Thoracic aorta (tissue), 2 donors: ENCODE data around the gene MELTF. TPM values are rescaled to one million over a fixed set of nuclear protein-coding genes. Genes with fewer than 3 reads are reported as not detected.
A peak's percentile ranks its signal among the peaks of the same experiment; 100 is the strongest.

Source experiments
- ATAC-seq: fragments of 150-250 bp; one replicate; pipeline ENCODE4 v1.8.0; 2017; ENCODE audit warnings: low read depth; ENCODE audit not compliant: insufficient number of reproducible peaks, low FRiP score
- DNase-seq: peaks from one replicate; pipeline ENCODE4 v3.0.0-alpha.2; 2020; ENCODE audit warnings: low spot score
- H3K27ac ChIP-seq, 2 donors: fragments of 200-600 bp; sonication (generic); 1 replicate in 1 of 2; 2 replicates in 1 of 2; pipeline ENCODE4 v1.5.1; 2016; ENCODE audit warnings: mild to moderate bottlenecking in 2 of 2, moderate library complexity in 2 of 2
- H3K27me3 ChIP-seq: fragments of 200-600 bp; sonication (generic); replicated peaks from 2 replicates; pipeline ENCODE4 v1.6.0; 2016; ENCODE audit warnings: mild to moderate bottlenecking; ENCODE audit not compliant: insufficient read depth
- H3K36me3 ChIP-seq: fragments of 200-600 bp; sonication (generic); one replicate; pipeline ENCODE4 v1.5.1; 2016
- H3K4me1 ChIP-seq, 2 donors: fragments of 200-600 bp; sonication (generic); 1 replicate in 1 of 2; 2 replicates in 1 of 2; pipeline versions ENCODE4 v1.5.1 to v1.6.0; 2016; ENCODE audit warnings: low read depth in 2 of 2, mild to moderate bottlenecking in 1 of 2; ENCODE audit not compliant: control insufficient read depth in 1 of 2
- H3K4me3 ChIP-seq: fragments of 200-600 bp; sonication (generic); 2 replicates; pipeline ENCODE4 v1.5.1; 2016; ENCODE audit warnings: mild to moderate bottlenecking
- H3K9me3 ChIP-seq: fragments of 200-600 bp; sonication (generic); 2 replicates; pipeline ENCODE4 v1.5.1; 2016
- CTCF ChIP-seq: fragments of 200-600 bp; sonication (generic); IDR thresholded peaks from one replicate; pipeline ENCODE4 v1.5.1; 2019; ENCODE audit warnings: antibody characterized with exemption
- total RNA-seq, 2 donors: library from RNA; depleted of rRNA; stranded (reverse); fragments of >200 nt; gene quantifications; one replicate each; pipeline versions ENCODE4 v1.1.0 to v1.2.3, GENCODE V29; 2016

MELTF gene
- total RNA-seq, 2 donors from 2014 or later = 6.1 to 8.7 TPM

- Histone ChIP-seq H3K27me3 (no peaks in the 10 kb centered on the region), H3K4me3 (no peak overlapping the region), H3K9me3 (no peaks in the 10 kb centered on the region), H3K36me3 (no peaks in the 10 kb centered on the region), H3K27ac (no peak overlapping the region), H3K4me1 (peaks cover 3 to 9% of the 10 kb centered on the region in 2 donors)
- DNase-seq (no peak), ATAC-seq (no peak)
- TF ChIP-seq CTCF = no peak
These were observed 22.2 kb downstream of the MELTF start for GRCh38 chr3:197007296-197007940.

GRCh38 chr3:197006860-197007259 is 22.8 kb downstream of the MELTF start:
- no peak overlapping the region for H3K27ac ChIP-seq
- ATAC-seq (no peak), DNase-seq (no peak)
- no peaks in the 10 kb centered on the region for H3K27me3 ChIP-seq
- peaks cover 3 to 9% of the 10 kb centered on the region in 2 donors for H3K4me1 ChIP-seq
- no peak for TF ChIP-seq CTCF
- H3K9me3 ChIP-seq = no peaks in the 10 kb centered on the region
- H3K4me3 ChIP-seq = no peak overlapping the region
- H3K36me3 ChIP-seq = no peaks in the 10 kb centered on the region

- Histone ChIP-seq H3K4me3 (no peak overlapping the region), H3K4me1 (peaks cover 3 to 9% of the 10 kb centered on the region in 2 donors), H3K9me3 (no peaks in the 10 kb centered on the region), H3K36me3 (no peaks in the 10 kb centered on the region), H3K27ac (no peak overlapping the region), H3K27me3 (no peaks in the 10 kb centered on the region)
- no peak for DNase-seq
- ATAC-seq = no peak
- TF ChIP-seq CTCF = no peak
These were observed 23.2 kb downstream of the MELTF start for GRCh38 chr3:197006446-197006845.

GRCh38 chr3:197003461-197004385 is 25.9 kb downstream of the MELTF start:
- ATAC-seq = no peak
- peak overlapping the region in 1 of 2 donors; percentile 12 for H3K27ac ChIP-seq

More at GRCh38 chr3:197003461-197004385, 25.9 kb downstream of the MELTF start:
- no peak for DNase-seq
- H3K4me1 ChIP-seq = peaks cover 3 to 9% of the 10 kb centered on the region in 2 donors
- peak overlapping the region; percentile 86 for H3K4me3 ChIP-seq
- no peak for TF ChIP-seq CTCF
- no peaks in the 10 kb centered on the region for H3K36me3 ChIP-seq
- H3K9me3 ChIP-seq = no peaks in the 10 kb centered on the region
- H3K27me3 ChIP-seq = no peaks in the 10 kb centered on the region
